Neural cell (in vitro differentiated cells): ENCODE results near the gene DNM3. TPM values are rescaled to one million over a fixed set of nuclear protein-coding genes. Genes with fewer than 3 reads are reported as not detected.

Experiments
- H2AFZ ChIP-seq: fragments of 200-600, 300-800 bp; sonication (generic), shearing (Covaris generic); 2 replicates; pipeline ENCODE4 v1.6.0; 2014; ENCODE audit warnings: low read depth, mild to moderate bottlenecking, antibody characterized with exemption, low read length, moderate library complexity
- H3F3A ChIP-seq: fragments of 200-600 bp; shearing (Covaris generic); 2 replicates; pipeline ENCODE4 v1.6.1; 2016; ENCODE audit warnings: mild to moderate bottlenecking, moderate library complexity, mixed read lengths, antibody characterized with exemption, low read length; ENCODE audit not compliant: insufficient read depth, poor library complexity, severe bottlenecking
- H3K27ac ChIP-seq: fragments of 200-600, 300-800 bp; sonication (generic), shearing (Covaris generic); 2 replicates; pipeline ENCODE4 v1.5.1; 2014; ENCODE audit warnings: mild to moderate bottlenecking, low read length, moderate library complexity
- H3K27me3 ChIP-seq: fragments of 300-800, 200-600 bp; sonication (generic), shearing (Covaris generic); 2 replicates; pipeline ENCODE4 v1.6.0; 2014; ENCODE audit warnings: mild to moderate bottlenecking, low read depth, low read length, moderate library complexity; ENCODE audit not compliant: insufficient read depth
- H3K36me3 ChIP-seq: fragments of 300-800, 200-600 bp; sonication (generic), shearing (Covaris generic); 2 replicates; pipeline ENCODE4 v1.5.1; 2014; ENCODE audit warnings: mild to moderate bottlenecking, antibody characterized with exemption, low read length, moderate library complexity; ENCODE audit not compliant: insufficient read depth
- H3K4me2 ChIP-seq: fragments of 300-800, 200-600 bp; sonication (generic), shearing (Covaris generic); 2 replicates; pipeline ENCODE4 v1.6.0; 2014; ENCODE audit warnings: mild to moderate bottlenecking, low read length
- H3K4me3 ChIP-seq: fragments of 300-800, 200-600 bp; sonication (generic), shearing (Covaris generic); 2 replicates; pipeline ENCODE4 v1.5.1; 2014; ENCODE audit warnings: mild to moderate bottlenecking, low read length, moderate library complexity
- H3K79me2 ChIP-seq: fragments of 200-600 bp; shearing (Covaris generic); replicated peaks from 2 replicates; pipeline ENCODE4 v1.6.0; 2014; ENCODE audit warnings: mild to moderate bottlenecking, low read length, moderate library complexity; ENCODE audit not compliant: insufficient read depth
- H3K9ac ChIP-seq: fragments of 300-800, 200-600 bp; sonication (generic), shearing (Covaris generic); 2 replicates; pipeline ENCODE4 v1.6.1; 2016; ENCODE audit warnings: mild to moderate bottlenecking, low read length, mixed read lengths
- H3K9me2 ChIP-seq: fragments of 200-600 bp; shearing (Covaris generic); 2 replicates; pipeline ENCODE4 v1.6.1; 2016; ENCODE audit warnings: mild to moderate bottlenecking, low read length, mixed read lengths; ENCODE audit not compliant: insufficient read depth
- H3K9me3 ChIP-seq: fragments of 200-600, 300-800 bp; sonication (generic), shearing (Covaris generic); 2 replicates; pipeline ENCODE4 v1.6.1; 2016; ENCODE audit warnings: mild to moderate bottlenecking, mixed run types, low read length, moderate library complexity, mixed read lengths
- H4K20me1 ChIP-seq: fragments of 200-600 bp; shearing (Covaris generic); 2 replicates; pipeline ENCODE4 v1.6.1; 2016; ENCODE audit warnings: mild to moderate bottlenecking, mixed run types; ENCODE audit not compliant: insufficient read depth
- EP300 ChIP-seq: fragments of 450-650 bp; conservative IDR thresholded peaks from 2 replicates; pipeline ENCODE4 v1.6.1; 2014; ENCODE audit warnings: antibody characterized with exemption, mild to moderate bottlenecking, moderate library complexity; ENCODE audit not compliant: poor library complexity, severe bottlenecking
- EZH2 ChIP-seq: fragments of 200-600, 300-800 bp; shearing (Covaris generic), sonication (generic); IDR thresholded peaks from 2 replicates; pipeline ENCODE4 v1.6.1; 2014; ENCODE audit warnings: antibody characterized with exemption, low read length, borderline replicate concordance, mild to moderate bottlenecking; ENCODE audit not compliant: insufficient read depth, poor library complexity, severe bottlenecking
- MXI1 ChIP-seq: fragments of 450-650 bp; conservative IDR thresholded peaks from 2 replicates; pipeline ENCODE4 v1.6.1; 2014; ENCODE audit warnings: antibody characterized with exemption, mild to moderate bottlenecking; ENCODE audit not compliant: poor library complexity, severe bottlenecking
- POLR2AphosphoS5 ChIP-seq: IDR thresholded peaks from 2 replicates; pipeline ENCODE4 v1.6.1; 2012
- RAD21 ChIP-seq: fragments of 450-650 bp; conservative IDR thresholded peaks from 2 replicates; pipeline ENCODE4 v1.6.1; 2014; ENCODE audit warnings: antibody characterized with exemption, mild to moderate bottlenecking, moderate library complexity
- SMC3 ChIP-seq: fragments of 450-650 bp; conservative IDR thresholded peaks from 2 replicates; pipeline ENCODE4 v1.6.1; 2014; ENCODE audit warnings: antibody characterized with exemption, mild to moderate bottlenecking, moderate library complexity; ENCODE audit not compliant: poor library complexity
- TAF1 ChIP-seq: IDR thresholded peaks from 2 replicates; pipeline ENCODE4 v1.6.1; 2012; ENCODE audit warnings: low read depth
- polyA plus RNA-seq: library from polyadenylated mRNA; depleted of rRNA; stranded (reverse); fragments of >200 nt; gene quantifications from 2 replicates; pipeline ENCODE4 v1.2.3, GENCODE V29; 2014
- TF ChIP-seq, protein P1 (sequence below): IDR thresholded peaks from 2 replicates; pipeline ENCODE4 v1.6.1; 2012; ENCODE audit warnings: borderline replicate concordance
- TF ChIP-seq, protein P2 (sequence below): fragments of 450-650 bp; IDR thresholded peaks from 2 replicates; pipeline ENCODE4 v1.5.1; 2014; ENCODE audit warnings: antibody characterized with exemption, mild to moderate bottlenecking, moderate library complexity; ENCODE audit not compliant: poor library complexity, severe bottlenecking

DNM3 gene
- polyA plus RNA-seq, 1 donor from 2014 or later, result 37.1 TPM

- Histone ChIP-seq H3K27me3 (no peaks in the 10 kb centered on the region), H3K79me2 (no peaks in the 10 kb centered on the region), H3K27ac (peak overlapping the region; percentile 69), H3K9me3 (no peaks in the 10 kb centered on the region), H3K9ac (no peak overlapping the region), H3F3A (peaks cover 3% of the 10 kb centered on the region), H3K4me3 (no peak overlapping the region), H3K36me3 (no peaks in the 10 kb centered on the region), H4K20me1 (no peaks in the 10 kb centered on the region), H3K4me2 (no peak overlapping the region), H3K9me2 (no peaks in the 10 kb centered on the region), H2AFZ (no peak overlapping the region)
- TF ChIP-seq EP300 (no peak), RAD21 (no peak), POLR2AphosphoS5 (no peak), SMC3 (no peak), EZH2 (no peak), MXI1 (no peak), TAF1 (no peak)
- TF ChIP-seq, protein P1, sequence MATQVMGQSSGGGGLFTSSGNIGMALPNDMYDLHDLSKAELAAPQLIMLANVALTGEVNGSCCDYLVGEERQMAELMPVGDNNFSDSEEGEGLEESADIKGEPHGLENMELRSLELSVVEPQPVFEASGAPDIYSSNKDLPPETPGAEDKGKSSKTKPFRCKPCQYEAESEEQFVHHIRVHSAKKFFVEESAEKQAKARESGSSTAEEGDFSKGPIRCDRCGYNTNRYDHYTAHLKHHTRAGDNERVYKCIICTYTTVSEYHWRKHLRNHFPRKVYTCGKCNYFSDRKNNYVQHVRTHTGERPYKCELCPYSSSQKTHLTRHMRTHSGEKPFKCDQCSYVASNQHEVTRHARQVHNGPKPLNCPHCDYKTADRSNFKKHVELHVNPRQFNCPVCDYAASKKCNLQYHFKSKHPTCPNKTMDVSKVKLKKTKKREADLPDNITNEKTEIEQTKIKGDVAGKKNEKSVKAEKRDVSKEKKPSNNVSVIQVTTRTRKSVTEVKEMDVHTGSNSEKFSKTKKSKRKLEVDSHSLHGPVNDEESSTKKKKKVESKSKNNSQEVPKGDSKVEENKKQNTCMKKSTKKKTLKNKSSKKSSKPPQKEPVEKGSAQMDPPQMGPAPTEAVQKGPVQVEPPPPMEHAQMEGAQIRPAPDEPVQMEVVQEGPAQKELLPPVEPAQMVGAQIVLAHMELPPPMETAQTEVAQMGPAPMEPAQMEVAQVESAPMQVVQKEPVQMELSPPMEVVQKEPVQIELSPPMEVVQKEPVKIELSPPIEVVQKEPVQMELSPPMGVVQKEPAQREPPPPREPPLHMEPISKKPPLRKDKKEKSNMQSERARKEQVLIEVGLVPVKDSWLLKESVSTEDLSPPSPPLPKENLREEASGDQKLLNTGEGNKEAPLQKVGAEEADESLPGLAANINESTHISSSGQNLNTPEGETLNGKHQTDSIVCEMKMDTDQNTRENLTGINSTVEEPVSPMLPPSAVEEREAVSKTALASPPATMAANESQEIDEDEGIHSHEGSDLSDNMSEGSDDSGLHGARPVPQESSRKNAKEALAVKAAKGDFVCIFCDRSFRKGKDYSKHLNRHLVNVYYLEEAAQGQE, result no peak
- TF ChIP-seq, protein P2, sequence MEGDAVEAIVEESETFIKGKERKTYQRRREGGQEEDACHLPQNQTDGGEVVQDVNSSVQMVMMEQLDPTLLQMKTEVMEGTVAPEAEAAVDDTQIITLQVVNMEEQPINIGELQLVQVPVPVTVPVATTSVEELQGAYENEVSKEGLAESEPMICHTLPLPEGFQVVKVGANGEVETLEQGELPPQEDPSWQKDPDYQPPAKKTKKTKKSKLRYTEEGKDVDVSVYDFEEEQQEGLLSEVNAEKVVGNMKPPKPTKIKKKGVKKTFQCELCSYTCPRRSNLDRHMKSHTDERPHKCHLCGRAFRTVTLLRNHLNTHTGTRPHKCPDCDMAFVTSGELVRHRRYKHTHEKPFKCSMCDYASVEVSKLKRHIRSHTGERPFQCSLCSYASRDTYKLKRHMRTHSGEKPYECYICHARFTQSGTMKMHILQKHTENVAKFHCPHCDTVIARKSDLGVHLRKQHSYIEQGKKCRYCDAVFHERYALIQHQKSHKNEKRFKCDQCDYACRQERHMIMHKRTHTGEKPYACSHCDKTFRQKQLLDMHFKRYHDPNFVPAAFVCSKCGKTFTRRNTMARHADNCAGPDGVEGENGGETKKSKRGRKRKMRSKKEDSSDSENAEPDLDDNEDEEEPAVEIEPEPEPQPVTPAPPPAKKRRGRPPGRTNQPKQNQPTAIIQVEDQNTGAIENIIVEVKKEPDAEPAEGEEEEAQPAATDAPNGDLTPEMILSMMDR, result no peak
Observed at GRCh38 chr1:171899838-171900237, 58.5 kb downstream of the DNM3 start.

- Histone ChIP-seq H3K4me2 (no peak overlapping the region), H3K9ac (no peak overlapping the region), H3K79me2 (no peaks in the 10 kb centered on the region), H3F3A (peaks cover 3% of the 10 kb centered on the region), H3K4me3 (no peak overlapping the region), H2AFZ (no peak overlapping the region), H3K36me3 (no peaks in the 10 kb centered on the region), H3K9me2 (no peaks in the 10 kb centered on the region), H3K9me3 (no peaks in the 10 kb centered on the region), H3K27ac (no peak overlapping the region), H4K20me1 (no peaks in the 10 kb centered on the region), H3K27me3 (no peaks in the 10 kb centered on the region)
- TF ChIP-seq, protein P2, result no peak
- TF ChIP-seq, protein P1, result no peak
- no peak for TF ChIP-seq TAF1
- TF ChIP-seq RAD21, result no peak
- no peak for TF ChIP-seq EZH2
- TF ChIP-seq EP300, result no peak
- no peak for TF ChIP-seq POLR2AphosphoS5
- TF ChIP-seq MXI1, result no peak
- no peak for TF ChIP-seq SMC3
Observed at GRCh38 chr1:171901245-171901644, 59.9 kb downstream of the DNM3 start.
